Epithelial cell of prostate (primary cell): ENCODE results near the gene TMEM184C.

Source experiments
- DNase-seq: peaks from one replicate; pipeline ENCODE4 v3.0.0-alpha.2; 2011; ENCODE audit warnings: low read depth, low spot score
- H3K27ac ChIP-seq: fragments of 450-650 bp; 2 replicates; pipeline ENCODE4 v1.5.1; 2017; ENCODE audit warnings: mild to moderate bottlenecking

TMEM184C gene

GRCh38 chr4:147617173-147617840, at the start of gene TMEM184C:
TSS of gene TMEM184C (plus strand) at chr4:147617397. CDS start at chr4:147617957, 560 bp downstream.
- DNase-seq, result peak; percentile 67
- H3K27ac ChIP-seq, result peak within 1 kb of the TSS; percentile 79

GRCh38 chr4:147570616-147571015, 46.6 kb upstream of the TMEM184C start:
- no peak for DNase-seq
- no peak overlapping the region for H3K27ac ChIP-seq

- peak overlapping the region; percentile 9 for H3K27ac ChIP-seq
- no peak for DNase-seq
Observed at GRCh38 chr4:147571036-147571770, 46.0 kb upstream of the TMEM184C start.

GRCh38 chr4:147576084-147576483, 41.1 kb upstream of the TMEM184C start:
- H3K27ac ChIP-seq, result no peak overlapping the region
- DNase-seq, result no peak

GRCh38 chr4:147578051-147578476, 39.1 kb upstream of the TMEM184C start:
- H3K27ac ChIP-seq, result peak overlapping the region; percentile 69

GRCh38 chr4:147578593-147578992, 38.6 kb upstream of the TMEM184C start:
- H3K27ac ChIP-seq, result peak overlapping the region; percentile 69
- no peak for DNase-seq

More at GRCh38 chr4:147578051-147578476, 39.1 kb upstream of the TMEM184C start:
- DNase-seq, result peak; percentile 97

GRCh38 chr4:147580396-147580795, 36.8 kb upstream of the TMEM184C start:
- peak overlapping the region; percentile 82 for H3K27ac ChIP-seq
- no peak for DNase-seq

- DNase-seq, result no peak
Observed at GRCh38 chr4:147581606-147582350, 35.4 kb upstream of the TMEM184C start.

GRCh38 chr4:147582386-147583060, 34.7 kb upstream of the TMEM184C start:
- peak overlapping the region; percentile 82 for H3K27ac ChIP-seq
- DNase-seq, result peak; percentile 91

More at GRCh38 chr4:147581606-147582350, 35.4 kb upstream of the TMEM184C start:
- H3K27ac ChIP-seq, result peak overlapping the region; percentile 82

- DNase-seq, result no peak
- no peak overlapping the region for H3K27ac ChIP-seq
Observed at GRCh38 chr4:147583876-147584275, 33.3 kb upstream of the TMEM184C start.

- no peak overlapping the region for H3K27ac ChIP-seq
- DNase-seq, result no peak
Observed at GRCh38 chr4:147586032-147586431, 31.2 kb upstream of the TMEM184C start.

- no peak for DNase-seq
- no peak overlapping the region for H3K27ac ChIP-seq
Observed at GRCh38 chr4:147586637-147587036, 30.6 kb upstream of the TMEM184C start.

GRCh38 chr4:147587041-147587440, 30.2 kb upstream of the TMEM184C start:
- H3K27ac ChIP-seq, result no peak overlapping the region
- DNase-seq, result no peak

- no peak for DNase-seq
- no peak overlapping the region for H3K27ac ChIP-seq
Observed at GRCh38 chr4:147589586-147589985, 27.6 kb upstream of the TMEM184C start.

- no peak for DNase-seq
Observed at GRCh38 chr4:147590249-147590920, 26.8 kb upstream of the TMEM184C start.

GRCh38 chr4:147591106-147591505, 26.1 kb upstream of the TMEM184C start:
- H3K27ac ChIP-seq, result no peak overlapping the region
- no peak for DNase-seq

More at GRCh38 chr4:147590249-147590920, 26.8 kb upstream of the TMEM184C start:
- no peak overlapping the region for H3K27ac ChIP-seq

- no peak overlapping the region for H3K27ac ChIP-seq
- no peak for DNase-seq
Observed at GRCh38 chr4:147594107-147594506, 23.1 kb upstream of the TMEM184C start.

- no peak overlapping the region for H3K27ac ChIP-seq
- DNase-seq, result no peak
Observed at GRCh38 chr4:147594578-147594977, 22.6 kb upstream of the TMEM184C start.

- peak overlapping the region; percentile 31 for H3K27ac ChIP-seq
- DNase-seq, result no peak
Observed at GRCh38 chr4:147596377-147596776, 20.8 kb upstream of the TMEM184C start.

GRCh38 chr4:147596981-147597380, 20.2 kb upstream of the TMEM184C start:
- peak overlapping the region; percentile 31 for H3K27ac ChIP-seq

More at GRCh38 chr4:147596981-147597380, 20.2 kb upstream of the TMEM184C start:
- no peak for DNase-seq
